Breast epithelium (tissue), 4 donors: Measurements from ENCODE around the gene BHMT. TPM values are rescaled to one million over a fixed set of nuclear protein-coding genes. Genes with fewer than 3 reads are reported as not detected.

Source experiments
- DNase-seq, 2 donors: peaks; one replicate each; pipeline ENCODE4 v3.0.0-alpha.2; 2019; ENCODE audit warnings: low spot score in 2 of 2
- H3K27ac ChIP-seq, 2 donors: fragments of 200-600 bp; sonication (generic) in 1 of 2; one replicate each; pipeline ENCODE4 v1.5.1; 2016 to 2019; ENCODE audit warnings: mild to moderate bottlenecking in 1 of 2
- H3K27me3 ChIP-seq, 2 donors: fragments of 200-600 bp; sonication (generic) in 1 of 2; one replicate each; pipeline versions ENCODE4 v1.5.1 to v1.6.0; 2017 to 2019; ENCODE audit warnings: control low read depth in 1 of 2, mild to moderate bottlenecking in 1 of 2
- H3K36me3 ChIP-seq: fragments of 200-600 bp; one replicate; pipeline ENCODE4 v1.5.1; 2019
- H3K4me1 ChIP-seq, 2 donors: fragments of 200-600 bp; sonication (generic); one replicate each; pipeline ENCODE4 v1.5.1; 2016 to 2019; ENCODE audit warnings: control low read depth in 1 of 2
- H3K4me3 ChIP-seq, 3 donors: fragments of 200-600 bp; sonication (generic); 1 replicate in 2 of 3; 2 replicates in 1 of 3; pipeline ENCODE4 v1.5.1; 2016 to 2019; ENCODE audit warnings: mild to moderate bottlenecking in 3 of 3, moderate library complexity in 2 of 3
- H3K9me3 ChIP-seq, 2 donors: fragments of 200-600 bp; sonication (generic) in 1 of 2; one replicate each; pipeline ENCODE4 v1.5.1; 2016 to 2019; ENCODE audit warnings: control low read depth in 1 of 2
- POLR2A ChIP-seq: fragments of 450-650 bp; IDR thresholded peaks from one replicate; pipeline ENCODE4 v1.6.1; 2016; ENCODE audit warnings: antibody characterized with exemption, mild to moderate bottlenecking, moderate library complexity
- POLR2AphosphoS5 ChIP-seq, 3 donors: sonication (generic); formaldehyde crosslinking; IDR thresholded peaks; one replicate each; pipeline ENCODE4 v1.6.1; 2017; ENCODE audit warnings: antibody characterized with exemption in 3 of 3
- intact Hi-C: fragments of 100-400 bp; cut with DNase I; formaldehyde crosslinking; loops from one replicate; pipeline ENCODE4 v1.15.1; 2023; ENCODE audit warnings: low total_unique reads
- total RNA-seq, 3 donors: library from RNA; depleted of rRNA; stranded (reverse); fragments of >200 nt; gene quantifications; one replicate each; pipeline ENCODE4 v1.1.0, GENCODE V29; 2016
- TF ChIP-seq, protein P1 (sequence below), 3 donors: fragments of 450-650 bp; IDR thresholded peaks; one replicate each; pipeline ENCODE4 v1.5.1; 2016 to 2017; ENCODE audit warnings: antibody characterized with exemption in 3 of 3, mild to moderate bottlenecking in 3 of 3, moderate library complexity in 3 of 3

Gene BHMT
- total RNA-seq, 3 donors from 2014 or later = 0.98 to 1.8 TPM; not detected in 1

DNA sequence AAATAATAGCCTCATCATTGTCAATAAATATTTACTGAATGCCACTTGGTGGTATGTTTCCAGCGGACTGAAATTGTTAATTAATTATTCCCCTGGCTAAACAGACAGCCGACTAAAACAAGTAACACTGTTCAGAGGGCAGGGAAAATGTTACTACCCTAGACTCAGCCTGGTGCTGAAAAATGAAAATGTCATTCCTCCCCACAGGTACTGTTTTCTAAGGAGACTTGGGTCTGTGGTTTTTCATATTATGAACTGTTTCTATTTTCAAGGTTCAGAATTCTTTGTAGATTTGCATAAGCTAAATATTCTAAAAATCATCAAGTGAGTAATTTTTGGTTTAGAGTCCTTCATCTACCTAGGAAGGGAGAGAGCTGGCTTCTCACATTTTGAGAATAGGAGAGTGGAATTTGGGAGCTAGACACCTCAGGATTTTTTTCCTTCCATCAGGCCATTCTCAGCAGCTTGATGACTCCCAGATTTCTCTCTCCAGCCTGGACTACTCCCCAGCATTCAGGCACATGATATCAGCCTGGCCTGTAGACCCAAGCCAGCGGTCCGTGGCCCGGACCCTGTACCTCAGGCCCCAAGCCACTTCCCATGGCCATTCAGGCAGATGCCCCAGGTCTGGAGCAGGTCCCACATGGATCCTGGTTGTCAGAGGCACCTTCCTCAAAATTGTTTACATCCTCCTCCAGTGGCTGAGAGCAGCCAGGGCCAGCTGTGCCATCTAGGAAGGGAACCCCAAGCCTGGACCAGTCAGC lies 24.4 kb downstream of the BHMT start:
- no peaks in the 10 kb centered on the region for H3K36me3 ChIP-seq
- peaks cover 0 to 6% of the 10 kb centered on the region in 2 donors for H3K9me3 ChIP-seq
- H3K27me3 ChIP-seq = no peaks in the 10 kb centered on the region
- H3K4me3 ChIP-seq = no peak overlapping the region
- intact Hi-C loops = no loop called here
- H3K27ac ChIP-seq = no peak overlapping the region
- DNase-seq = no peak
- no peaks in the 10 kb centered on the region for H3K4me1 ChIP-seq
- TF ChIP-seq POLR2A (no peak), POLR2AphosphoS5 (IDR thresholded peaks at IDR 0.05) (no peak)
- TF ChIP-seq, protein P1, sequence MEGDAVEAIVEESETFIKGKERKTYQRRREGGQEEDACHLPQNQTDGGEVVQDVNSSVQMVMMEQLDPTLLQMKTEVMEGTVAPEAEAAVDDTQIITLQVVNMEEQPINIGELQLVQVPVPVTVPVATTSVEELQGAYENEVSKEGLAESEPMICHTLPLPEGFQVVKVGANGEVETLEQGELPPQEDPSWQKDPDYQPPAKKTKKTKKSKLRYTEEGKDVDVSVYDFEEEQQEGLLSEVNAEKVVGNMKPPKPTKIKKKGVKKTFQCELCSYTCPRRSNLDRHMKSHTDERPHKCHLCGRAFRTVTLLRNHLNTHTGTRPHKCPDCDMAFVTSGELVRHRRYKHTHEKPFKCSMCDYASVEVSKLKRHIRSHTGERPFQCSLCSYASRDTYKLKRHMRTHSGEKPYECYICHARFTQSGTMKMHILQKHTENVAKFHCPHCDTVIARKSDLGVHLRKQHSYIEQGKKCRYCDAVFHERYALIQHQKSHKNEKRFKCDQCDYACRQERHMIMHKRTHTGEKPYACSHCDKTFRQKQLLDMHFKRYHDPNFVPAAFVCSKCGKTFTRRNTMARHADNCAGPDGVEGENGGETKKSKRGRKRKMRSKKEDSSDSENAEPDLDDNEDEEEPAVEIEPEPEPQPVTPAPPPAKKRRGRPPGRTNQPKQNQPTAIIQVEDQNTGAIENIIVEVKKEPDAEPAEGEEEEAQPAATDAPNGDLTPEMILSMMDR (IDR thresholded peaks at IDR 0.05) = no peak

DNA sequence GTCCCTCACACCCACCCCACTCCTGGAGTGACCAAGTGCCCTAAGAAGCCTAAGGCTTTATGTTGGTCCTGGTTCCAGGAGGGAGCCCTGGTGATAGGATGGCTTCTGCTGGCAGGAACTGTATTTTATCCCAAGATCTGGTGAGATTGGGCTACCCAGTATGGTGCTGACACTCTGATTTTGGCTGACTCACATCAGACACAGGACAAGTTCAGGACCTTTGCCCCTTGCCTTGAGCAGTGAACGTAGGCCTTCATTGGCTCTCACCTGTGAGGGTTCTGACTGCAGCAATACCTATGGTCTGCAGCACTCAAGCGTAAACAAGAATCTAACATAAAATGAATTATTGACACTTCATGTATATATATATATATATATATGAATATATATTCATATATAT lies 25.0 kb downstream of the BHMT start:
- DNase-seq = no peak

DNA sequence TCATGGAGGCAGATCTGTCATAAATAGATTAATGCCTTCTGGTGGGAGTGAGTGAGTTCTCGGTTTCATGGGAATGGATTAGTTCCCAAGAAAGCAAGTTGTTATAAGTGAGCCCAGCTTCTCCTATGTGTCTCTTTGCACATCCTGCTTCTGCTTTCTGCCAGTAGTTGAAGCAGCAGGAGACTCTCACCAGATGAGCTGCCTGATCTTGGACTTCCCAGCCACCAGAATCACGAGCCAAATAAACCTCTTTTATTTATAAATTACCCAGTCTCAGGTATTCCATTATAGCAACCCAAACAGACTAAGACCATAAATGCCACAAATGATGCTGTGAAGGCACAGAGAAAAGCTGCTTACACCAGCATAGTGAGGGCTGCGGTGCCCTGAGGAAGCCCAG lies 28.9 kb downstream of the BHMT start:
- no peak for TF ChIP-seq POLR2AphosphoS5 (IDR thresholded peaks at IDR 0.05)
- TF ChIP-seq, protein P1 (IDR thresholded peaks at IDR 0.05) = no peak
- TF ChIP-seq POLR2A = no peak
- H3K27me3 ChIP-seq = no peaks in the 10 kb centered on the region
- H3K27ac ChIP-seq = no peak overlapping the region
- DNase-seq = no peak
- intact Hi-C loops = no loop called here
- H3K4me1 ChIP-seq = no peaks in the 10 kb centered on the region
- no peak overlapping the region for H3K4me3 ChIP-seq
- no peaks in the 10 kb centered on the region for H3K36me3 ChIP-seq
- H3K9me3 ChIP-seq = peaks cover 0 to 6% of the 10 kb centered on the region in 2 donors

More for the DNA sequence above, 25.0 kb downstream of the BHMT start:
- Histone ChIP-seq H3K36me3 (no peaks in the 10 kb centered on the region), H3K9me3 (peaks cover 0 to 6% of the 10 kb centered on the region in 2 donors), H3K4me3 (no peak overlapping the region), H3K4me1 (no peaks in the 10 kb centered on the region), H3K27me3 (no peaks in the 10 kb centered on the region), H3K27ac (no peak overlapping the region)
- intact Hi-C loops = no loop called here
- TF ChIP-seq, protein P1 (IDR thresholded peaks at IDR 0.05) = no peak
- no peak for TF ChIP-seq POLR2AphosphoS5 (IDR thresholded peaks at IDR 0.05)

DNA sequence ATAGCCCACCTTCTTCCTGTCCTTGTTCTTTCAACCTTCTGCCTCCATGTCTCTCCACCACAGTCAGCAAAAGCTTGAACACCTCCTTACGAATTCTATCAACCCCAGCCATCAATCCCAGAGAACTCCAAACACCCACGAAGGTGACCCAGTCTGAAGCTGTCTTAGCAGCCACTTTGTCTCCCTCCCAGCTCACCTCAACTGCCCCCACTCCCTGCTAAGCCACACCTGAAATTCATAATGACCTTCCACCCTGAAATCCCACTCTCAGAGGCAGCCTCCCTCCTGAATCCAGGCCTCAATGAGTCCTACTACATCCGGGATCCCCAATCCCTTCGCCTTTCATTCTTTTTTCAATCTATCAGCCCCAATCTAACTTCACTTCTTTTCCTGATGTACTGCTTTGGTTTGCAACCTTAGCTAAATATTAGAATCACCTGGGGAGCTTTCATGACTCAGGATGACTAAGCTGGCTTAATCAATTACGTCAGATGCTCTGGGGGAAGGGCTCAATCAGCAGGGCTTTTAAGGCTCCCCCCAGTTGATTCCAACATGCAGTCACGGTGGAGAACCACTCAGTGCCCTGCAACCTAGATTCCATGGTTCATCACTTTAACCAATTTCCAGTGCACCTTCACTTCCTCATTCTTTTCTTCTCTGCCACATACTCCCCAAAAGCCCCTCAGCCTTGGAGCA lies 32.2 kb downstream of the BHMT start:
- no peak for DNase-seq
- Histone ChIP-seq H3K27me3 (no peaks in the 10 kb centered on the region), H3K4me3 (no peak overlapping the region), H3K4me1 (no peaks in the 10 kb centered on the region), H3K36me3 (no peaks in the 10 kb centered on the region), H3K9me3 (peaks cover 0 to 6% of the 10 kb centered on the region in 2 donors), H3K27ac (no peak overlapping the region)
- TF ChIP-seq POLR2A (no peak), POLR2AphosphoS5 (IDR thresholded peaks at IDR 0.05) (no peak)
- TF ChIP-seq, protein P1 (IDR thresholded peaks at IDR 0.05) = no peak
- intact Hi-C loops = no loop called here

DNA sequence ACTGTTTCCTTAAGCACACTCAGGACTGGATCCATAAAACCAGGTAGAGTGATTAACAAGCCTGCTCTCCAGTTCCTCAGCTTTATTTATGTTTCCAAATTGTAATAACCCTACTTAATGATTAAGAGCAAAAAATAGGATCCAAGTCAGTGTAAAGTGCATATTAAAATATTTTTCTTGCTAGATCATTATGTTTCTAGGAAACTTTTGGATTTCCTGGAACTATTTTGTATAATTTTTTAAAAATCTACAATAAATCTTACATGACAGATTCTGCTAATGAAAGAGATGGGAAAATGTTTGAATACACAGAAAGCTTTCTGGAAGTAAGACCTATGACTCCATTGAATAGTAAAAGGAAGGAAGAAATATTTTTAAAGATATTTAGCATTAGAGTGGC lies 35.5 kb downstream of the BHMT start:
- DNase-seq = no peak
- H3K27ac ChIP-seq = no peak overlapping the region
- no peaks in the 10 kb centered on the region for H3K27me3 ChIP-seq
- H3K9me3 ChIP-seq = no peaks in the 10 kb centered on the region
- no peaks in the 10 kb centered on the region for H3K36me3 ChIP-seq
- no peaks in the 10 kb centered on the region for H3K4me1 ChIP-seq
- TF ChIP-seq POLR2A (no peak), POLR2AphosphoS5 (IDR thresholded peaks at IDR 0.05) (no peak)
- TF ChIP-seq, protein P1 (IDR thresholded peaks at IDR 0.05) = no peak
- intact Hi-C loops = no loop called here
- H3K4me3 ChIP-seq = no peak overlapping the region
